ENCODE measurements around the gene GINS2.

- no peak for TF ChIP-seq POLR2A (IDR thresholded peaks at IDR 0.05)
- peak in 1 of 4 experiments; percentile 14 for TF ChIP-seq CTCF (IDR thresholded peaks at IDR 0.05)
Observed at GRCh38 chr16:85718682-85719081, 29.9 kb upstream of the GINS2 start.
